NCI-H460 (cell line): ENCODE results near the gene VWA5A. TPM values are rescaled to one million over a fixed set of nuclear protein-coding genes. Genes with fewer than 3 reads are reported as not detected.

Experiments
- total RNA-seq: library from RNA; depleted of rRNA; stranded (reverse); fragments of >200 nt; shearing (Covaris generic); gene quantifications from 2 replicates; pipeline ENCODE4 v1.2.3, GENCODE V29; 2014; rRNA removed

The VWA5A gene
- total RNA-seq, 1 experiment from 2014 or later, result 16.4 TPM

Other genes with a start within 250 kb of the VWA5A start
- not detected in 2 replicates for gene TMEM225, start 229.8 kb upstream of the VWA5A start, total RNA-seq
- gene OR8D4, start 213.3 kb upstream of the VWA5A start, total RNA-seq, result not detected in 2 replicates
- not detected in 2 replicates for gene OR4D5, start 175.8 kb upstream of the VWA5A start, total RNA-seq
- not detected in 2 replicates for gene OR6T1, start 171.6 kb upstream of the VWA5A start, total RNA-seq
- not detected in 2 replicates for gene OR10S1, start 137.7 kb upstream of the VWA5A start, total RNA-seq
- gene OR10G6, start 120.3 kb upstream of the VWA5A start, total RNA-seq, result not detected in 2 replicates
- not detected in 2 replicates for gene OR10G4, start 102.5 kb upstream of the VWA5A start, total RNA-seq
- not detected in 2 replicates for gene OR10G9, start 92.4 kb upstream of the VWA5A start, total RNA-seq
- gene OR10G8, start 88.7 kb upstream of the VWA5A start, total RNA-seq, result not detected in 2 replicates
- gene OR10G7, start 74.1 kb upstream of the VWA5A start, total RNA-seq, result not detected in 2 replicates
- not detected in 2 replicates for gene OR10D3, start 67.9 kb downstream of the VWA5A start, total RNA-seq
- not detected in 2 replicates for gene OR8G1, start 125.6 kb downstream of the VWA5A start, total RNA-seq
- gene OR8G5, start 140.9 kb downstream of the VWA5A start, total RNA-seq, result not detected in 2 replicates
- not detected in 2 replicates for gene OR8D1, start 198.5 kb downstream of the VWA5A start, total RNA-seq
- gene OR8D2, start 204.7 kb downstream of the VWA5A start, total RNA-seq, result not detected in 2 replicates